NCI-H446 treated with DMSO at 0.1 percent for 48 hours (cell line): ENCODE measurements around the gene ELOA.
"Not testable (repeated sequence)": the region's sequence is repeated elsewhere in the genome, so short reads cannot be mapped to it uniquely, and the experiment has no call there.

Experiments used
- DNase-seq: peaks from one replicate; lab custom pipeline; 2025; lab: John Stamatoyannopoulos, UW

Gene ELOA

DNA sequence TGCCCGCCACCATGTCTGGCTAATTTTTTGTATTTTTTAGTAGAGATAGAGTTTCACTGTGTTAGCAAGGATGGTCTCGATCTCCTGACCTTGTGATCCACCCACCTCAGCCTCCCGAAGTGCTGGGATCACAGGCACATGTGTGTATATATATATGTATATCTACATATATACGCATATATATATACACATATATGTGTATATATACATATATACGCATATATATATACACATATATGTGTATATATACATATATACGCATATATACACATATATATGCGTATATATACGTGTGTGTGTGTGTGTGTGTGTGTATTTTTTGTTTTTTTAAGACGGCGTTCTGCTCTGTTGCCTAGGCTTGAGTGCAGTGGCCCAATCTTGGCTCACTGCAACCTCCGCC is 39.9 kb downstream of the ELOA start:
- not testable (repeated sequence) for DNase-seq

DNA sequence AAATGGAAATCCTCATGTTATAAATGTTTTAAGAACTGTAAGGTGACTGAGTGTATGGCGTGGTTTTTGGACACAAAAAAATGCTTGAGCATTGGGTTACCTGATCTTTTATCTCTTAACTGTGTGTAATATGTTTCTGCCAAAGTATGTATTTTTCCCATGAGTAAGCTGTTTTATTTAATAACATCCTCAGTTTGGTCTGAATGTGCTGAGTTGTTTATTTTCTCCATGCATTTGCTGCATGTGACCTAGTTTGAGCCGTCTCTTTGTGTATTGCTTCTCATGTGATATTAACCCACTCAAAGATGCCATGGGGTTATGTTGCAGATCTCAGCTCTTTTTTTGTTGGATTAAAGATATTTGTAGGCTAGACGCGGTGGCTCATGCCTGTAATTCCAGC is 41.6 kb downstream of the ELOA start:
- DNase-seq = no peak

DNA sequence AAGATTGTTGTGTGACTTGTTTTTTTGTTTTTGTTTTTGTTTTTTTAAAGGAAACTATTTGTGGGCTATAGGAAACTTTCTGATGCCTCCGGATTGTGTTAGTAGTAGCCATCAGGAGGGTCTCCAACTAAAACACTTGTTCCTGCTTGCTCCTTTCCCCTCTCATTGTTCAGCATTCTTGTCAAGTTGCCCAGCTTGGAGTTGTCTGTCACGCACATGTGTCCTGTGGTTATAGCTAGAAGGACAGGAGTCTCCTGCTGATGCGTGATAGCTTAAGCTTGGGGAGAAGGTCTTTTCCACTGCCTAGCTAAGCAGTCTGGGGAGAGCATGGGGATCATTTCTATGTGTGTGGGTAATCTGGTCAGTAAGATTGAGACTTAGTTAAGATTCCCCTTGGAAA is 44.4 kb downstream of the ELOA start:
- no peak for DNase-seq

DNA sequence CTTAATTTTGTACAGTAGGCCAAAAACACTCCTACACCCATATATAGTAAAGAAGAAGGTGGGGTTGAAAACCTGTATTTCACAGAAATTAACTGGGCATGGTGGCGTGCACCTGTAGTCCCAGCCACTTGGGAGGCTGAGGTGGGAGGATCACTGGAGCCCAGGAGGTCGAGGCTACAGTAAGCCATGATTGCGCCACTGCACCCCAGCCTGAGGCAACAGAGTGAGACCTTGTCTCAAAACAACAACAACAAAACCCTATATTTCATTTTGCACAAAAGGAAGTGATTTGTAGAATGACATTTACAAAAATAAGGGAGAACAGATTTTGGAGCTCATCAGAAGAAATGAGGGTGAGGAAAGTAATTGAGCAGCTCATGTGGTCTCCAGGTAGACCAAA is 45.4 kb downstream of the ELOA start:
- DNase-seq = no peak

DNA sequence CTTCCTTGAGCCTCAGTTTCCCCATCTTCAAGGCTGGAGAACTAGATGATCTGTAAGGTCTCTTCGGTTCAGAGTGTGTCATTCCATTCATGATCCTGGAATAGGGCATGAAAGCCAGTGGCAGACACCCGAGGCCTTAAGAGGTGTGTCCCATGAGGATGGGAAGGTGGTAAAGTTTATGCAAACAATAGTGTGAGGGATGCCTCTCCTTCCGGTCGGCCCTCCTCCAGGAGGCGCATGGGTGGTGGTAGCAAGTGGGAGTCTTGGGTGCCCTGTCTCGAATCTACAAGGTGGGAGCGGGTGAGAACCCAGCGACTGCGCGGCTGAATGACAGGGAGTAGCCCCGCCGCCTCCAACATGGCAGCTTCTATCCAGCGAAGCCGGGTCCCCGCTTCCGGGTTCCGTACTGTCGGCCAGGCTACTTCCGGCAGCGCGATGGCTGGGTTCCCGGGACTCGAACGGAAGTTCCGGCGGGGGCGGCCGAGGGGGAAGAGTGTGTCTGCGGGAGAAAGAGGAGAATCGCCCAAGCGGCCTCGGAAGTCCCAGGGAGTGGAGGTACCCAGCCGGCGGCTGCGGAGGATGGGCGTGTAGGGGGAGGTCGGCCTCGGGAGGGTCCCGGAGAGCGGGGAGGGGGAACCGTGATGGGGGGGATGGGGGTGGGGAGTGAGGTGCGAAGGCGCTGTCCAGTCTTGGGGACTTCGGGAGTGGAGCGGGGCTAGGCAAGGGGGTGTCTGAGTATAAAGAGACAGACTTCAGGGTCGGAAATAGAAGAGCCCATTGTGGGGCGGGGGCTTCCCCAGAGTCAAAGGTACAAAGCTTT is 47.6 kb downstream of the ELOA start, which contains the start of gene LYPLA2:
Gene LYPLA2 (plus strand): TSS at position 450 of the 820 bp plus-strand sequence. CDS start 1,538 bp downstream, outside the sequence.
- DNase-seq = peak; percentile 77

DNA sequence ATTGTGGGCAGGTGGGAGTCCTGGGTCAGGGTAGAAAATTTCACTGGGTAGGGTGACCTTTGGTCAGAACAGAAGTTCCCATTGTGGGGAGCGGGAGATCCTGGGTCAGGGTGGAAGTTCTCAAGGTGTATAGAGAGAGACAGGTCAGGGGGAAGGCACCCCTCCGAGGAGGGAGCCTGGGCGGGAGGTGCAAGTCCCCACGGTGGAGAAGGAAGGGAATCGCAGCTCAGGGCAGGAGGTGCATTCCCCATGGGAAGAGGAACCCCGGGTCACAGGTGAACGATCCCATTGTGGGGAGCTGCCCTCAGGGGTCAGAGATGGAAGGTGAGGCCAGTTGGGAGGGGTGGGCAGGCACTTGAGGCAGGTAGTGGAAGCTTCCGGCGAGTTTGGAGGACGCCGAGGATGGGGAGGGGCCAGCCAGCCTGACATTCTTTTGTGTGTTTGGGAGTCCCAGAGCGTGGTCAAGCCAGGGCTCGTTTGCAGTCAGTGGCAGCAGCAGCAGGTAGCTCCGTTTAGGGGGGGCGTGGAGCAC is 48.3 kb downstream of the ELOA start:
- no peak for DNase-seq

DNA sequence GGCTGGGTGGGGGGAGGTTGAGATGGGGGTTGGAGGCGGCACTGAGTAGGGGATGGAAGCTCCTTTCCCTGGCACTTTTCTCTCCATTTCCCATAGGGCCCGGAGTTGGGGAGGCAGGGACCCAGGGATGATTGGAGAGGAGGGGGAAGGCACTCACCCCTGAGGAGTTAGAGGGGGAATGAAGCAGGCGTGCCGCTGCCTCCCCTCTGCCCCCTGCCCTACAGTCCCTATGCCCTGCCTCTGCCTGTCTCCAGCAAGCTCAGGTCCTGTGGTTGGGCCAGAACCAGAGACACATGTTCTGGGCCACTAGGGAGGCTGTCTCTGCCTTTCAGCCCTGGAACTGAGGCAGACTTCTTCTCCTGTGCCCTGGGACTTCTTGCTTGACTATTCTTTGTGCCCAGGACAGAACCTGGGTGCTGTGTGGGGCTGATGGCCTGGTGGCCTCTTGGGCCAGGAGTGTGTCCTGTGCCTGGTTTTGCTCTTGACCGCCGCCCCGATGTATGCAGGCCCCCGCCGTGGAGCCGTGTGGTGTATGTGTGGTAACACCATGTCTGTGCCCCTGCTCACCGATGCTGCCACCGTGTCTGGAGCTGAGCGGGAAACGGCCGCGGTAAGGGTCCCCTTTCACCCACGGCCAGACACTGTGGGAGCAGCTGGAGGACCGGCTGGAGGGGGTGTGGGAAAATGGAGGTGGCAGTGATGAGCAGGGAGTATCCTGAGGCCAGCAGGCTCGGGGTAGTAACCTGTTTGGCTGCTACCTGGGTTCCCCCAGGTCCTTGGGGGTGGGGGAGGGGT is 49.1 kb downstream of the ELOA start:
- DNase-seq = no peak

DNA sequence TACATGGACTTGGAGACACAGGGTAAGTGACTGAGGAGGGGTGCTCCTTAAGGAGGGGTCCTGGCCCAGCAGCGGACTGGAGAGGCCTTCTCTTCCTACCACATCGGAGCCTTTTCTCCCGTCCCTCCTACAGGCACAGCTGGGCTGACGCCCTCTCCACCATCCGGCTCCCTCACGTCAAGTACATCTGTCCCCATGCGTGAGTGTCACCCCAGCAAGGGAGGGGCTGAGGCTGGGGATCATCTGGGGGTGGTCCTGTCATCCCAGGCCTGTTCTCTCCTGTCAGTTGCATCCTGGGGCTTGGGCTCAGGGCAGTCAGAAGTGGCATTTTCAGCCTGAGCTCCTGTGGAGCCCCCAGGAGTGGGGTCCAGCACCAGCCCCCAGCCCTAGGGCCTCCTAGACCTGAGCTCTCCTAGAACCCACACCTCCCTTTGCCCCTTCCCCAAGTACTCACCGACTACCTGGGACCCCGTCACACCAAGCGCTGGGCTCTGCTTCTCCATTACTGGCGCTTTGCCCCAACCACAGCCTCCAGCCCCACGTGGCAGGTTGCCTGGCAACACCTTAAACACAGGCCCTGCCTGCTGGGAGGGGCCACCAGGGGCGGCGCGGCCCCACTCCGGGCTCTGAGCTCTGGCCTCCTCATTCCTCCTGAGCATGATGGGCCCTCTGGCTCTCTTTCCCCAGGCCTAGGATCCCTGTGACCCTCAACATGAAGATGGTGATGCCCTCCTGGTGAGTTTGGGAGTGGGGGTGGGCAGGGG is 49.9 kb downstream of the ELOA start:
- DNase-seq = no peak

DNA sequence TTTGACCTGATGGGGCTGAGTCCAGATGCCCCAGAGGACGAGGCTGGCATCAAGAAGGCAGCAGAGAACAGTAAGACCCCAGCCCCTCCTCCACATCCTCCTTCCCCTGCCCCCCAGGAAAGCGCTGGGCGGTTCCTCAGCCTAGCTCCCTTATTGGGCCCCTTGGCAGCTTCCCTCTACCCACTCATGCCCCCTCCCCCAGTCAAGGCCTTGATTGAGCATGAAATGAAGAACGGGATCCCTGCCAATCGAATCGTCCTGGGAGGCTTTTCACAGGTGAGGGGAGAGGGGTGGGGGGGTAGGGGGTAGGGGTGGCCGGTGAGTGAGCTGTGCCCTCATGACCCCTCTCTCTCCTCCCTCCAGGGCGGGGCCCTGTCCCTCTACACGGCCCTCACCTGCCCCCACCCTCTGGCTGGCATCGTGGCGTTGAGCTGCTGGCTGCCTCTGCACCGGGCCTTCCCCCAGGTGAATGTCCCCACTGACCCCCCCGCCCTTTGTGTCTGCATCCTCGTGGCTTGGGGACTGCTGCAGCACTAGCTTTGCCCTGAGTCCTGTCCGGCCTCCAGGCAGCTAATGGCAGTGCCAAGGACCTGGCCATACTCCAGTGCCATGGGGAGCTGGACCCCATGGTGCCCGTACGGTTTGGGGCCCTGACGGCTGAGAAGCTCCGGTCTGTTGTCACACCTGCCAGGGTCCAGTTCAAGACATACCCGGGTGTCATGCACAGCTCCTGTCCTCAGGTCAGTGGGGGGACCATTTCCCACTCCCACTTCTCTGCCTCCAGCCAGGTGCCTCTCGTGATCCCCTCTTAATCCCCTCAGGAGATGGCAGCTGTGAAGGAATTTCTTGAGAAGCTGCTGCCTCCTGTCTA is 50.8 kb downstream of the ELOA start:
- DNase-seq = no peak

DNA sequence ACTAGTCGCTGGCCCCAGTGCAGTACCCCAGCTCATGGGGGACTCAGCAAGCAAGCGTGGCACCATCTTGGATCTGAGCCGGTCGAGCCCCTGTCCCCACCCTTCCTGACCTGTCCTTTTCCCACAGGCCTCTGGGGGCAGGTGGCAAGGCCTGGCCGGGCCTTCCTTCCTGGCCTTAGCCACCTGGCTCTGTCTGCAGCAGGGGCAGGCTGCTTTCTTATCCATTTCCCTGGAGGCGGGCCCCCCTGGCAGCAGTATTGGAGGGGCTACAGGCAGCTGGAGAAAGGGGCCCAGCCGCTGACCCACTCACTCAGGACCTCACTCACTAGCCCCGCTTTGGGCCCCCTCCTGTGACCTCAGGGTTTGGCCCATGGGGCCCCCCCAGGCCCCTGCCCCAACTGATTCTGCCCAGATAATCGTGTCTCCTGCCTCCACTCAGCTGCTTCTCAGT is 51.5 kb downstream of the ELOA start:
- not testable (repeated sequence) for DNase-seq

DNA sequence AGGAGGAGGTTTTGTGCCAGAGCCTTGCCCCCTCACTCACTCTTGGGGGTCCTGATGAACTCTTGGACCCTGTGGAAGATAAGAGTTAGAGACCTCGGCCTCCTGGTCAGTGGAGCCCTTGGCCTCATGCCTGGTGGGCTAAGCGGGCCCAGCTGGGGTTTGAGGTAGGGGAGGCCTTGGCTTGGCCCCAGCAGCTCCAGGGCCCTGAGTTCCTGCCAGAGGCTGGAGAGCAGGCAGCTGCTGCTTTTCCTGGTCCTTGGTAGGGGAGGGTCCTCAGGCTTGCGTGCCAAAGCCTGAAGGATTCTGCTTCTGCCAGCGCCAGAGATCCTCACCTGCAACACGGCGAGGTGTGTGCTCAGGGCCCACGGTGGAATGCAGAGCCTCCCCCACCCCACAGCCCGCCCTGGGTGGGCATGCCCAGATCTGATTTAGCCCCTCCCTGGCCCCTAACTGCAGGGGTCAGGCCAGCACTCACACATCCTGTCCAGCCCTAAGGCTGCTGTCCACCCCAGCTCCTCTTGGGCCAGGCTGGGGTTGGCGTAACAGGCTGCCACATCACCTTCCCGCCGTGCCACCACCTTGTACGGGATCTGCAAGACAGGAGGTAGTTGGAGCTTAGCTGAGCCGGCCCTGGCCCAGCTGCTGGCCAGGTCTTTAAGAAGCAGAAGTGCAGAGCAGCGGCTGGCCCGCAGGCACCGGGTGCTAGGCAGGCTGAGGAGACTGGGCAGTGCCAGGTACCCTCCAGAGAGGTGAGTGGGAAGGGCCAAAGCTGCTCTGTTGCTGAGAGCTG is 52.6 kb downstream of the ELOA start:
- DNase-seq = no peak

DNA sequence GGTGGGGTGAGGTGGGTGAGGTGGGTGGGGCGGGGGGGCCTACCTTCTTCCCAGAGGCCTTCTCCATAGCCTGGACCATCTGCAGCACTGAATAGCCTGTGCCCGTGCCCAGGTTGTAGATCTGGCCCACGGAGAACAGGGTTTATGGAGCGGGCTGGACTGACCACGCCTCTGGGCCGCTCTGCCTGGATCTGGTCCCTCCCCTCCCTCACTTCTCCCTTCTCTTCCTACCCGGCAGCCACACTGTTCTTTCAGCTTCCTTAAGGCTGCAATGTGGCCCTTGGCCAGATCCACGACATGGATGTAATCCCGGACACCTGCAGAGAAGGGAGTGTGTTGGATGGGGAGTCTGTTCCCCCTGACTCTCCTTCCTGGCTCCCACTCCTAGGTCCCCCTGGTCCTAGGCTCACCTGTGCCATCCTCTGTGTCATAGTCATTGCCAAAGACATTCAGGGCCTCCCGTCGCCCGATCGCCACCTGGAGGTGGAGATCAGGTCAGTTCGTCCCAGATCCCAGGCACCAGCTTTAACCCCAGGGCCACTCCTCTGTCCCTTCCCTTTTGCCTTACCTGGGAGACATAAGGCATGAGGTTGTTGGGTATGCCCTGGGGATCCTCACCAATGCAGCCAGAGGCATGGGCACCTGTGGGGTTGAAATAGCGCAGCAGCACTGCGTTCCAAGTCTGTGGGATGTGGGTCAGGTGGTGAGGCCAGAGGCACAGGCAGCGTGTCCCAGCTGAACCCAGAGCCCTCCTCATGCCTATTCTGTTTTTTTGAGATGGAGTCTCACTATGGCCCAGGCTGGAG is 53.4 kb downstream of the ELOA start:
- no peak for DNase-seq

DNA sequence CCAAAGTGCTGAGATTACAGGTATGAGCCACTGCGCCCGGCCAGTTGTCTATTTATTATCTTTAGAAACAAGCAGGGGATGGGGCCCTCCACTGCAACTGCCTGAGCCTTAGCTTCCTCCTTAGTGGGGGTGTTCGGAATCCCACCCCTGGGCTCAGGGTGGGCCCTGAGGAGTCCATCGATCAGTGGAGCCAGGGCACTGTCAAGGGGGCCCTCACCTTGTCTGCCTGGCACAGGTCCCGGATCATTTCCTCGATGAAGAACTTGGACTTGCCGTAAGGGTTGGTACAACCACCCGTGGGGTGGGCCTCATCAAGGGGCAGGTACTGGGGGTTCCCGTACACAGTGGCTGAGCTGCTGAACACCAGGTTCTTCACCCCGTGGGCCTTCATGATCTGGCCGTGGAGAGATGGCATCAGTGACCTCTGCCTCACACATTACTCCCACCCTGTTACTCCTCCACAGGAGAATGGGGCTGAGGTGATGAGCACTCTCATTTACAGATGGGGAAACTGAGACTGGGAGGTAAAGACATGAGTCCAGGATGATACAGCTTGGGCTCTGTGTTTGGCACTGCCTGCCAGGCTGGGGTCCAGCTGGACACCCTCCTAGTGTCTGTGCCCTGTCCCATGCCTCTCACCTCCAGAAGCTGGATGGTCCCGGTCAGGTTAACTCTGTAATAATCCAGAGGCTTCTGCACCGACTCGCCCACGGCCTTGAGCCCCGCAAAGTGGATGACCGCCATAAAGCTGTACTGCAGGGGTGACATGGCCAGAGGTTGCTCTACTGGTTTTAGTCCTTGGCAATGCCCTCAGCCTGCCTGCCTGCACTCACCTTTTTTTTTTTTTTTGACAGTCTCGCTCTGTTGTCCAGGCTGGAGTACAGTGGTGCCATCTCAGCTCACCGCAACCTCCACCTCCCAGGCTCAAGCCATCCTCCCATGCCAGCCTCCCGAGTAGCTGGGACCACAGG is 54.5 kb downstream of the ELOA start:
- DNase-seq = no peak

DNA sequence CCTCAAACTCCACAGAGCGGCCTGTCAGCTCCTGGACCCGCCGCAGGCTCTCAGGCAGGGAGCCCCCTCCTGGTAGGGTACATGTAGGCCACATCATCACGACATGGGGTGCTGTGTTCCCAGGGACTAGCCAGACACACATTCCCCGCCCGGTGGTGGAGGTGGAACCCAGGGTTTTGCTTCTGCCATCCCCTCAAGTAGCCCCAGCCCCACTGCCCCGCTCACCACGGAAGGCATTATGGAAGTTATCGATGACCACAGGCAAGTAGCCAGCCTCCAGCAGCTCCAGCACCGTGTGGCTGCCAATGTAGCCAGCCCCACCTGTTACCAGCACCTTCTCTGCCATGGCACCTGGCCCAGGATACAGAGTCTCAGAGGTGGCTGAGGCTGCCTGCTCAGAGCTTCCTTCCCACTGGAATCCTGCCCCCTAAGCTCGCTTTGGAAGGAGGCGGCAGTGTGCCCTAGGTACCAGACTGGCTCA is 55.4 kb downstream of the ELOA start:
- DNase-seq = no peak

DNA sequence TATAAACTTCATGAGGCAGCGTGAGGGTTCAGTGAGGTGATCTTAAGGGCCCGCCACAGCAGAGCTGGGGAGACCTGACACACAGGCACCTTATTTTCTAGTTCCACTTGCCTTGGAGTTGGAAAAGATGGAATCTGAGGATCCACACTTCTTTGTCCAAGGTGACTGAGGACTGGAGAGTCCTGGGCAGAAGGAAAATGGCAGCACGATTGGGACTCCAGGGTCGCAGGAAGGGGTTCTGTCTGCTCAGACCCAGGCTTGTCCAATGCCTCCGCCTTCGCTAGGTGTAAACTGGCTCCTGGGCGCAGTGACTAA is 55.9 kb downstream of the ELOA start:
- no peak for DNase-seq

DNA sequence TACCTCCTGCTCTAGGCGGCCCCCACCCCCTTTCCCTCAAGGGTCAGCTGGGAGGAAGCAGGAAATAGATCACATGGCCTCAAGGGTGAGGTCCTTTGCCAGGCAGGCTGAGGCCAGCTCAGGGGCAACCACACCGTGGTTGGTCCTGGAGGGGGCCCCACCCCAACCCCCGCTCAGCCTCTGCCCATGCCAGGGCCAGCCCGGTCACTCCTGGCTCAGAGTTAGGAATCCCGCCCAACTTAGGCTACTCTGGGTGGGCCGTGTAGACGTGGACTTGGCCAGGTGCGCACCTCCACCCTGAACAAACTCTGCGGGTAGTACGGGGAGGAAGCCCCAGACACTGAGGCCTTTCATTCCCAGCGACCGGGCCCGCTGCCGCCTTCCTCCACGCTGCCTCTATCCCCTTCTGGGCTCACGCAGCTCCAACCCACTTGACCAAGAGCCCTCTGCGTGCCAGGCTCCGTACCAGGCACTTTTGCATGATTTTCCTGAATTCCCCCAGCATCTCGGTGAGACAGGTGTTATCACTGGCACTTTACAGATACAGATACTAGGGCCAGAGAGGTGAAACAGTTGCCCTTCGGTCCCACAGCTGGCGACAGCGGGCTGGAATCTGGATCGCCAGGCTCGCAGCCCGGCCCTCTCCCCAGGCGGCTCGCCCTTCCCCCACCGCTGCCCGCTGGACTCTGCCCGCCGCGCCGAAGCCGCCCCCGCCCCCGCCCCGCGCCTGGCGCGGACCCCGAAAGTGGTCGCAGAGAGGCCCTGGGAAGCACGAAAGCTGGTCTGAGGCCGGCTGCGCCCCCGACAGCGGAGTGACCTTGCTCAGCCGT is 56.5 kb downstream of the ELOA start:
- DNase-seq = no peak
